ENCODE data around the gene SEC14L3. TPM values are rescaled to one million over a fixed set of nuclear protein-coding genes. Genes with fewer than 3 reads are reported as not detected.

SEC14L3 gene
- total and polyA plus RNA-seq, 10 of the 15 experiments (the other 5 are each of a cell fraction or from before 2014, with no cell fraction given): 0.03 TPM; not detected in 9

DNA sequence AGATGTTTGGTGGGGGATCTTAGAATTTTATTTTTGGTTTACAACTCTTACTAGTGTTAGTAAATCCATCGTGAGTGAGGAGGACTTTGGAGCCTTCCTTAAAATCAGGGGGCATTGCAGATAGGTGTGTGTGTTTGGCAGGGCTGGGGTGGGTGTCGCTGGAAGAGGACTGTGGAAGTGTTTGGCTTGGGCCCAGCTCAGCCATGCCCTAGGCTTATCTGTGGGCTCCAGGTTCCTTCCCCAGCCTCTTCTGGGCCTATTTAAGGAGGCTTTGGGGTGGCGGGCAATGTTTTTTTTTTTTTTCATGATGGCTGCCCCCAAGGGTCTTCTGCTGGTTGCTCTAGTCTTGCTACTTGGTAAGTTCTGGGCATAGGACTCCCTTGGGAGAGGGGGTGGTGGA is 24.2 kb downstream of the SEC14L3 start:
- H3K4me1 ChIP-seq (ENCODE audit: control insufficient read depth, insufficient read depth, low read length): peaks cover under 1% of the 10 kb centered on the region; the same call in 1 of the 2 replicates
- no TSS peak for BruUV-seq (replicated peaks)
- no peak for ATAC-seq
- no peaks in the 10 kb centered on the region for H3K9me3 ChIP-seq (replicated peaks; ENCODE audit: control insufficient read depth, insufficient read depth, low read length)
- H4K20me1 ChIP-seq (ENCODE audit: control insufficient read depth, insufficient read depth): no peaks in the 10 kb centered on the region
- no peak for DNase-seq (ENCODE audit: low read depth, low spot score)
- no peak overlapping the region for H3K4me3 ChIP-seq
- H3K9ac ChIP-seq (ENCODE audit: control insufficient read depth, insufficient read depth, low read length): no peak overlapping the region
- no peak overlapping the region for H3K4me2 ChIP-seq (ENCODE audit: control insufficient read depth, insufficient read depth)
- no peaks in the 10 kb centered on the region for H3K79me2 ChIP-seq (ENCODE audit: control insufficient read depth, insufficient read depth, low read length)
- H3K36me3 ChIP-seq (ENCODE audit: control insufficient read depth in 2 of 2, insufficient read depth in 2 of 2, low read length in 1 of 2): no peaks in the 10 kb centered on the region
- H2AFZ ChIP-seq (ENCODE audit: control insufficient read depth, low read depth, low read length): no peak overlapping the region
- H3K27me3 ChIP-seq (replicated peaks in 1 of 2; ENCODE audit: control insufficient read depth in 2 of 2, insufficient read depth in 2 of 2, low read length in 1 of 2): no peaks in the 10 kb centered on the region; a peak in 1 of 4 replicates
- TF ChIP-seq, protein P1, sequence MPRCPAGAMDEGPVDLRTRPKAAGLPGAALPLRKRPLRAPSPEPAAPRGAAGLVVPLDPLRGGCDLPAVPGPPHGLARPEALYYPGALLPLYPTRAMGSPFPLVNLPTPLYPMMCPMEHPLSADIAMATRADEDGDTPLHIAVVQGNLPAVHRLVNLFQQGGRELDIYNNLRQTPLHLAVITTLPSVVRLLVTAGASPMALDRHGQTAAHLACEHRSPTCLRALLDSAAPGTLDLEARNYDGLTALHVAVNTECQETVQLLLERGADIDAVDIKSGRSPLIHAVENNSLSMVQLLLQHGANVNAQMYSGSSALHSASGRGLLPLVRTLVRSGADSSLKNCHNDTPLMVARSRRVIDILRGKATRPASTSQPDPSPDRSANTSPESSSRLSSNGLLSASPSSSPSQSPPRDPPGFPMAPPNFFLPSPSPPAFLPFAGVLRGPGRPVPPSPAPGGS (IDR thresholded peaks at IDR 0.05; ENCODE audit: borderline replicate concordance, insufficient read depth, low read depth, low read length, poor library complexity, severe bottlenecking): no peak
- TF ChIP-seq, protein P2, sequence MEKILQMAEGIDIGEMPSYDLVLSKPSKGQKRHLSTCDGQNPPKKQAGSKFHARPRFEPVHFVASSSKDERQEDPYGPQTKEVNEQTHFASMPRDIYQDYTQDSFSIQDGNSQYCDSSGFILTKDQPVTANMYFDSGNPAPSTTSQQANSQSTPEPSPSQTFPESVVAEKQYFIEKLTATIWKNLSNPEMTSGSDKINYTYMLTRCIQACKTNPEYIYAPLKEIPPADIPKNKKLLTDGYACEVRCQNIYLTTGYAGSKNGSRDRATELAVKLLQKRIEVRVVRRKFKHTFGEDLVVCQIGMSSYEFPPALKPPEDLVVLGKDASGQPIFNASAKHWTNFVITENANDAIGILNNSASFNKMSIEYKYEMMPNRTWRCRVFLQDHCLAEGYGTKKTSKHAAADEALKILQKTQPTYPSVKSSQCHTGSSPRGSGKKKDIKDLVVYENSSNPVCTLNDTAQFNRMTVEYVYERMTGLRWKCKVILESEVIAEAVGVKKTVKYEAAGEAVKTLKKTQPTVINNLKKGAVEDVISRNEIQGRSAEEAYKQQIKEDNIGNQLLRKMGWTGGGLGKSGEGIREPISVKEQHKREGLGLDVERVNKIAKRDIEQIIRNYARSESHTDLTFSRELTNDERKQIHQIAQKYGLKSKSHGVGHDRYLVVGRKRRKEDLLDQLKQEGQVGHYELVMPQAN (conservative IDR thresholded peaks at IDR 0.05): no peak
- TF ChIP-seq CEBPB (IDR thresholded peaks at IDR 0.05; ENCODE audit: borderline replicate concordance in 1 of 2, low read depth in 2 of 2, low read length in 2 of 2) (no peak), NRF1 (conservative IDR thresholded peaks at IDR 0.05; ENCODE audit: low read depth, low read length) (no peak), IKZF2 (IDR thresholded peaks at IDR 0.05) (no peak), TCF12 (IDR thresholded peaks at IDR 0.05; ENCODE audit: low read depth, low read length) (no peak), IKZF1 (conservative IDR thresholded peaks at IDR 0.05) (no peak), SMC3 (IDR thresholded peaks at IDR 0.05; ENCODE audit: borderline replicate concordance, low read length) (no peak), STAT1 (conservative IDR thresholded peaks at IDR 0.05) (no peak), CHD2 (IDR thresholded peaks at IDR 0.05; ENCODE audit: borderline replicate concordance, low read depth, low read length) (no peak), SREBF1 (IDR thresholded peaks at IDR 0.05; ENCODE audit: low read length) (no peak)
- TF ChIP-seq, protein P3, sequence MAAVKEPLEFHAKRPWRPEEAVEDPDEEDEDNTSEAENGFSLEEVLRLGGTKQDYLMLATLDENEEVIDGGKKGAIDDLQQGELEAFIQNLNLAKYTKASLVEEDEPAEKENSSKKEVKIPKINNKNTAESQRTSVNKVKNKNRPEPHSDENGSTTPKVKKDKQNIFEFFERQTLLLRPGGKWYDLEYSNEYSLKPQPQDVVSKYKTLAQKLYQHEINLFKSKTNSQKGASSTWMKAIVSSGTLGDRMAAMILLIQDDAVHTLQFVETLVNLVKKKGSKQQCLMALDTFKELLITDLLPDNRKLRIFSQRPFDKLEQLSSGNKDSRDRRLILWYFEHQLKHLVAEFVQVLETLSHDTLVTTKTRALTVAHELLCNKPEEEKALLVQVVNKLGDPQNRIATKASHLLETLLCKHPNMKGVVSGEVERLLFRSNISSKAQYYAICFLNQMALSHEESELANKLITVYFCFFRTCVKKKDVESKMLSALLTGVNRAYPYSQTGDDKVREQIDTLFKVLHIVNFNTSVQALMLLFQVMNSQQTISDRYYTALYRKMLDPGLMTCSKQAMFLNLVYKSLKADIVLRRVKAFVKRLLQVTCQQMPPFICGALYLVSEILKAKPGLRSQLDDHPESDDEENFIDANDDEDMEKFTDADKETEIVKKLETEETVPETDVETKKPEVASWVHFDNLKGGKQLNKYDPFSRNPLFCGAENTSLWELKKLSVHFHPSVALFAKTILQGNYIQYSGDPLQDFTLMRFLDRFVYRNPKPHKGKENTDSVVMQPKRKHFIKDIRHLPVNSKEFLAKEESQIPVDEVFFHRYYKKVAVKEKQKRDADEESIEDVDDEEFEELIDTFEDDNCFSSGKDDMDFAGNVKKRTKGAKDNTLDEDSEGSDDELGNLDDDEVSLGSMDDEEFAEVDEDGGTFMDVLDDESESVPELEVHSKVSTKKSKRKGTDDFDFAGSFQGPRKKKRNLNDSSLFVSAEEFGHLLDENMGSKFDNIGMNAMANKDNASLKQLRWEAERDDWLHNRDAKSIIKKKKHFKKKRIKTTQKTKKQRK (IDR thresholded peaks at IDR 0.05; ENCODE audit: low read depth, low read length): no peak
- TF ChIP-seq, protein P4, sequence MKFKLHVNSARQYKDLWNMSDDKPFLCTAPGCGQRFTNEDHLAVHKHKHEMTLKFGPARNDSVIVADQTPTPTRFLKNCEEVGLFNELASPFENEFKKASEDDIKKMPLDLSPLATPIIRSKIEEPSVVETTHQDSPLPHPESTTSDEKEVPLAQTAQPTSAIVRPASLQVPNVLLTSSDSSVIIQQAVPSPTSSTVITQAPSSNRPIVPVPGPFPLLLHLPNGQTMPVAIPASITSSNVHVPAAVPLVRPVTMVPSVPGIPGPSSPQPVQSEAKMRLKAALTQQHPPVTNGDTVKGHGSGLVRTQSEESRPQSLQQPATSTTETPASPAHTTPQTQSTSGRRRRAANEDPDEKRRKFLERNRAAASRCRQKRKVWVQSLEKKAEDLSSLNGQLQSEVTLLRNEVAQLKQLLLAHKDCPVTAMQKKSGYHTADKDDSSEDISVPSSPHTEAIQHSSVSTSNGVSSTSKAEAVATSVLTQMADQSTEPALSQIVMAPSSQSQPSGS (IDR thresholded peaks at IDR 0.05; ENCODE audit: low read length): no peak
- TF ChIP-seq, protein P5, sequence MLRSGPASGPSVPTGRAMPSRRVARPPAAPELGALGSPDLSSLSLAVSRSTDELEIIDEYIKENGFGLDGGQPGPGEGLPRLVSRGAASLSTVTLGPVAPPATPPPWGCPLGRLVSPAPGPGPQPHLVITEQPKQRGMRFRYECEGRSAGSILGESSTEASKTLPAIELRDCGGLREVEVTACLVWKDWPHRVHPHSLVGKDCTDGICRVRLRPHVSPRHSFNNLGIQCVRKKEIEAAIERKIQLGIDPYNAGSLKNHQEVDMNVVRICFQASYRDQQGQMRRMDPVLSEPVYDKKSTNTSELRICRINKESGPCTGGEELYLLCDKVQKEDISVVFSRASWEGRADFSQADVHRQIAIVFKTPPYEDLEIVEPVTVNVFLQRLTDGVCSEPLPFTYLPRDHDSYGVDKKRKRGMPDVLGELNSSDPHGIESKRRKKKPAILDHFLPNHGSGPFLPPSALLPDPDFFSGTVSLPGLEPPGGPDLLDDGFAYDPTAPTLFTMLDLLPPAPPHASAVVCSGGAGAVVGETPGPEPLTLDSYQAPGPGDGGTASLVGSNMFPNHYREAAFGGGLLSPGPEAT (IDR thresholded peaks at IDR 0.05; ENCODE audit: low read depth): no peak
- WGBS (ENCODE audit: insufficient coverage, insufficient replicate concordance, low lambda C conversion rate, missing lambda C conversion rate): 48% methylated on average over 3 of the region's 3 CpGs
- ChIA-PET POLR2A (interaction anchor here (0.7 kb wide), 2 partner anchors 25 to 60 kb away, joined by 3 to 4 read pairs; no protein-coding TSS in a partner anchor), SMC1A (ENCODE audit: uncharacterized antibody, unreplicated experiment) (no interaction called here), RAD21 (ENCODE audit: unreplicated experiment) (no interaction called here), CTCF (no interaction called here)
- in situ Hi-C loops (cut with MboI): loop anchor here (10.0 kb wide), 1 partner anchor 307 kb away; no protein-coding TSS in a partner anchor
- no peak overlapping the region for H3K27ac ChIP-seq (ENCODE audit: control insufficient read depth, insufficient read depth)
- intact Hi-C loops (cut with micrococcal nuclease; ENCODE audit: unreplicated experiment): loop anchor here (5.0 kb wide), 1 partner anchor 155 kb away; no protein-coding TSS in a partner anchor
- FAIRE-seq: no peak

Data from GM12878 (cell line).